GM12891 (cell line): Measurements from ENCODE around the gene TJP3.

Source experiments
- PAX5 ChIP-seq: IDR thresholded peaks from 2 replicates; pipeline ENCODE4 v1.6.1; 2011; ENCODE audit warnings: low read length, moderate library complexity, mild to moderate bottlenecking; ENCODE audit not compliant: insufficient read depth, severe bottlenecking
- POLR2A ChIP-seq: IDR thresholded peaks from 2 replicates; pipeline ENCODE4 v1.6.1; 2011; ENCODE audit warnings: low read depth, low read length, control low read depth
- POLR2AphosphoS5 ChIP-seq: IDR thresholded peaks from 2 replicates; pipeline ENCODE4 v1.6.1; 2011; ENCODE audit warnings: low read depth, low read length, control low read depth
- SPI1 ChIP-seq: IDR thresholded peaks from 2 replicates; pipeline ENCODE4 v1.6.1; 2011; ENCODE audit warnings: low read depth, low read length, control low read depth
- TAF1 ChIP-seq: IDR thresholded peaks from 2 replicates; pipeline ENCODE4 v1.6.1; 2011; ENCODE audit warnings: low read depth, low read length, control low read depth

DNA sequence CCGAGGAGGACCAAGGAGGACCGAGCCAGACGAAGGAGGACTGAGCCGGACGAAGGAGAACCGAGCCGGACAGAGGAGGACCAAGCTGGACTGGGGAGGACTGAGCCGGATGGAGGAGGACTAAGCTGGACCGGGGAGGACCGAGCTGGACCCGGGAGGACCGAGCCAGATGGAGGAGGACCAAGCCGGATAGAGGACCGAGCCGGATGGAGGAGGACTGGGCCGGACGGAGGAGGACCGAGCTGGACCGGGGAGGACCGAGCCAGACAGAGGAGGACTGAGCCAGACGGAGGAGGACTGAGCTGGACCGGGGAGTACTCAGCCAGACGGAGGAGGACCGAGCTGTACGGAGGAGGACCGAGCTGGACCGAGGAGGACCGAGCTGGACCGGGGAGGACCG lies 11.1 kb upstream of the TJP3 start:
- TF ChIP-seq POLR2A (no peak), POLR2AphosphoS5 (no peak), TAF1 (no peak), SPI1 (no peak), PAX5 (no peak)
